ENCODE results near the gene SLC16A12. TPM values are rescaled to one million over a fixed set of nuclear protein-coding genes. Genes with fewer than 3 reads are reported as not detected.
A peak's percentile ranks its signal among the peaks of the same experiment; 100 is the strongest.

Gene SLC16A12
- total RNA-seq, 4 donors from 2014 or later: 0.97 to 3.1 (median 1.4) TPM

DNA sequence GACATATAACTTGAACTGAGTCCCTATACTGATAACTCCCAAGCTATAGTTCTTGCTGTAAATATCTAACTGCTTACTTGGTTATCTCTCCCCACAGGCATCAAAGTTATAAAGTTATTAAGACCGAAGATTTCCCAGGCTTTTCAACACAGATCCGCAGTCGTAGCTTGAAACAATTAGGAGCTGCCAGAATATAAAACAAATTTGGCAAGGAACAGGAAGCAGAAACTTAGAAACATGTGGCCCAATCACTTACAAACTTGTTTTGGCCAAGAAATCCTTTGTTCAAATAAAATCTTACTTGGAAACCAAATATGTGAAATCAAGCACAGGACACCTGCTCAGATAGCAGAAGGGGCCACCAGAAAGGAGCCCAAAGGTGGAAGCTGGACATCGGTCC lies 9.0 kb downstream of the SLC16A12 start:
- no peaks in the 10 kb centered on the region for H3K36me3 ChIP-seq
- H3K9me3 ChIP-seq: no peaks in the 10 kb centered on the region
- intact Hi-C loops (cut with DNase I; ENCODE audit: low total_unique reads): no loop called here
- H3K27ac ChIP-seq: no peak overlapping the region
- DNase-seq (no peak), ATAC-seq (peak in 1 of 2 donors; percentile 33)
- H3K4me3 ChIP-seq: no peak overlapping the region
- H3K27me3 ChIP-seq: no peaks in the 10 kb centered on the region
- no peaks in the 10 kb centered on the region for H3K4me1 ChIP-seq
- in situ Hi-C loops (cut with MboI; ENCODE audit: low sequenced_read_pairs in 4 of 4): no loop called here
- TF ChIP-seq, protein P1, sequence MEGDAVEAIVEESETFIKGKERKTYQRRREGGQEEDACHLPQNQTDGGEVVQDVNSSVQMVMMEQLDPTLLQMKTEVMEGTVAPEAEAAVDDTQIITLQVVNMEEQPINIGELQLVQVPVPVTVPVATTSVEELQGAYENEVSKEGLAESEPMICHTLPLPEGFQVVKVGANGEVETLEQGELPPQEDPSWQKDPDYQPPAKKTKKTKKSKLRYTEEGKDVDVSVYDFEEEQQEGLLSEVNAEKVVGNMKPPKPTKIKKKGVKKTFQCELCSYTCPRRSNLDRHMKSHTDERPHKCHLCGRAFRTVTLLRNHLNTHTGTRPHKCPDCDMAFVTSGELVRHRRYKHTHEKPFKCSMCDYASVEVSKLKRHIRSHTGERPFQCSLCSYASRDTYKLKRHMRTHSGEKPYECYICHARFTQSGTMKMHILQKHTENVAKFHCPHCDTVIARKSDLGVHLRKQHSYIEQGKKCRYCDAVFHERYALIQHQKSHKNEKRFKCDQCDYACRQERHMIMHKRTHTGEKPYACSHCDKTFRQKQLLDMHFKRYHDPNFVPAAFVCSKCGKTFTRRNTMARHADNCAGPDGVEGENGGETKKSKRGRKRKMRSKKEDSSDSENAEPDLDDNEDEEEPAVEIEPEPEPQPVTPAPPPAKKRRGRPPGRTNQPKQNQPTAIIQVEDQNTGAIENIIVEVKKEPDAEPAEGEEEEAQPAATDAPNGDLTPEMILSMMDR (IDR thresholded peaks at IDR 0.05 in 4 of 5, conservative IDR thresholded peaks at IDR 0.05 in 1 of 5): no peak
- TF ChIP-seq POLR2A (IDR thresholded peaks at IDR 0.05): no peak

DNA sequence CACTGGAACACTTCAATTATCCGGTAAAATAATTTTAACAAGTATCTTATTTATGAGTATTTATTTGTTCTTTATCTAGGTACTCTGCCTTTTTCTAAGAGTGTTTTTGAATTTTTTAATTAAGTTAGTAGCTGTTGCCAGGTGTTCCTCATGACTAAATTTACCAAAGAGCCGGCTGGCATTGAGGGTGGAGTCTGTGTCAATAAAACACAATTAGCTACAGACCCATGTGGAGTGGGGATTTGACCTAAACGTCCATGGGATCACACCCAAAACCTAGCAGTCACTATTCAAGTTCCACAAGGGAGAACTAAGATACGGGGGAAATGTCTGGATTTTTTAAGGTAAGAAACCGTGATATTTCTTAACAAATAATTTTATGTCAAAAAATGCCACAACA lies 9.8 kb downstream of the SLC16A12 start:
- Histone ChIP-seq H3K4me3 (no peak overlapping the region), H3K27ac (no peak overlapping the region), H3K27me3 (no peaks in the 10 kb centered on the region), H3K9me3 (no peaks in the 10 kb centered on the region), H3K4me1 (no peaks in the 10 kb centered on the region), H3K36me3 (no peaks in the 10 kb centered on the region)
- TF ChIP-seq POLR2A (IDR thresholded peaks at IDR 0.05): no peak
- TF ChIP-seq, protein P1 (IDR thresholded peaks at IDR 0.05 in 4 of 5, conservative IDR thresholded peaks at IDR 0.05 in 1 of 5): no peak
- in situ Hi-C loops (cut with MboI; ENCODE audit: low sequenced_read_pairs in 4 of 4) (no loop called here), intact Hi-C loops (cut with DNase I; ENCODE audit: low total_unique reads) (no loop called here)
- ATAC-seq (no peak), DNase-seq (no peak)

DNA sequence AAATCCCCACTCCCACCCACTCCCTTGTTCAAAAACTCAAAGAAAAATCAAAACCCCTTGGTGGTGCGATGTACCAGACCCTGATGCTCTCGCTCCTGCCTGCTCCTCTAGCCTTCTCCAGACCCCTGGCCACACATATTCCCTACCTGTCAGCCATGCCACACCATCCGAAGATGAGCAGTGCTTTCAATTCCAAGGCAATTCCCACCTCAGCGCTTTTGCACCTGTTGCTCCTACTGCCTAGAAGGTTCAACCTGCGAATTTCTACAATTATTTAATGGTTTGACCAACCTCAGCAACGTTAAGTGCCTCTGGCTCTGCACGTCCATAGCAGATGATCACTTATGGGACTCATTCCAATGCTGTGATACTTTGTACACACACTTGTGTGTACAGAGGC lies 11.1 kb downstream of the SLC16A12 start:
- DNase-seq (no peak), ATAC-seq (no peak)
- H3K36me3 ChIP-seq: no peaks in the 10 kb centered on the region
- intact Hi-C loops (cut with DNase I; ENCODE audit: low total_unique reads): no loop called here
- H3K4me1 ChIP-seq: no peaks in the 10 kb centered on the region
- H3K27me3 ChIP-seq: no peaks in the 10 kb centered on the region
- in situ Hi-C loops (cut with MboI; ENCODE audit: low sequenced_read_pairs in 4 of 4): no loop called here
- H3K9me3 ChIP-seq: no peaks in the 10 kb centered on the region
- TF ChIP-seq POLR2A (IDR thresholded peaks at IDR 0.05): no peak
- TF ChIP-seq, protein P1 (IDR thresholded peaks at IDR 0.05 in 4 of 5, conservative IDR thresholded peaks at IDR 0.05 in 1 of 5): no peak
- no peak overlapping the region for H3K27ac ChIP-seq
- no peak overlapping the region for H3K4me3 ChIP-seq

DNA sequence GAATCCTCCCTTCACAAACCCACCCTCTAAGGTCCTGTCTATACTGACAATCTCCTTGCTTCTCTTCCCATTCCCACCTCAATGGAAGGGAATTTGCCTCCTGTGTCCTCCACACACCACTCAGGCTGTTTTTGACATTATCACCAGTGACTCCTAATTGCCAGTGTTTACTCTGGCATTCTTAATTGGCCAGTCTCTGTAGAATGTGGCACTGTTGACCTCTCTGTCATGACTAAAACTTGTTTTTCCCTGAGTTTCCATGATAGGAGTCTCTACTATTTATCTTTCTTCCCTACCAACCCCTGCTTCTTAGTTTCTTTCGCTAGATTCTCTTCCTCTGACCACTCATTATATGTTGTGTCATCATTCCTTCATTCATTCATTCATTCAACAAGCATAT lies 12.1 kb downstream of the SLC16A12 start:
- no peak for DNase-seq
- ATAC-seq: no peak
- in situ Hi-C loops (cut with MboI; ENCODE audit: low sequenced_read_pairs in 4 of 4): no loop called here
- H3K9me3 ChIP-seq: no peaks in the 10 kb centered on the region
- no peaks in the 10 kb centered on the region for H3K36me3 ChIP-seq
- intact Hi-C loops (cut with DNase I; ENCODE audit: low total_unique reads): no loop called here
- TF ChIP-seq, protein P1 (IDR thresholded peaks at IDR 0.05 in 4 of 5, conservative IDR thresholded peaks at IDR 0.05 in 1 of 5): no peak
- no peak for TF ChIP-seq POLR2A (IDR thresholded peaks at IDR 0.05)
- H3K27ac ChIP-seq: peak overlapping the region in 3 of 4 donors; percentile 10 to 25 (median 22)
- H3K4me1 ChIP-seq: peaks cover 0 to under 1% of the 10 kb centered on the region in 2 donors
- H3K27me3 ChIP-seq: no peaks in the 10 kb centered on the region
- no peak overlapping the region for H3K4me3 ChIP-seq

DNA sequence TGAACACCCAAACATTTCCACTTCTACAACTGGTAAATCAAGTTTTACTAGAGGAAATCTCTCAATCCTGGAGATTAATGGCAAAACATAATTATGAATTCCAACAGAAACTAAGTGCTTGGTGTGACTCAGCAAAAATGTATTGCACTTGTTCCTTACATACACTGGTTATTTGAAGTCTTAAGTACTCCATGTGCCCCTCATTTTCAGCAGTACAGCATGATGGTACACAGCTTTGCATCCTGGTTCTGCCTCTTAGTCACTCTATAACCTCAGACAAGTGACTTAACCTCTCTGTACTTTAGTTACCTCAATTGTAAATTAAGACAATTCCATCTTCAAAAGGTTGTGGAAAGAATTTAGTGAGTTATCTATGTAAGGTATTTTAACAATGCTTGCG lies 12.9 kb downstream of the SLC16A12 start:
- no peaks in the 10 kb centered on the region for H3K27me3 ChIP-seq
- DNase-seq (no peak), ATAC-seq (no peak)
- in situ Hi-C loops (cut with MboI; ENCODE audit: low sequenced_read_pairs in 4 of 4): no loop called here
- peak overlapping the region in 3 of 4 donors; percentile 10 to 65 (median 53) for H3K27ac ChIP-seq
- H3K4me1 ChIP-seq: peaks cover 0 to 7% of the 10 kb centered on the region in 2 donors
- H3K36me3 ChIP-seq: no peaks in the 10 kb centered on the region
- no peaks in the 10 kb centered on the region for H3K9me3 ChIP-seq
- no peak overlapping the region for H3K4me3 ChIP-seq
- intact Hi-C loops (cut with DNase I; ENCODE audit: low total_unique reads): no loop called here
- TF ChIP-seq, protein P1 (IDR thresholded peaks at IDR 0.05 in 4 of 5, conservative IDR thresholded peaks at IDR 0.05 in 1 of 5): no peak
- TF ChIP-seq POLR2A (IDR thresholded peaks at IDR 0.05): no peak
